ENCODE measurements around the gene FAIM.

- no peak for TF ChIP-seq REST (IDR thresholded peaks at IDR 0.05; ENCODE audit: unreplicated experiment)
- no peak for TF ChIP-seq EZH2 (IDR thresholded peaks at IDR 0.05; ENCODE audit: low read depth, unreplicated experiment)
- TF ChIP-seq, protein P1, sequence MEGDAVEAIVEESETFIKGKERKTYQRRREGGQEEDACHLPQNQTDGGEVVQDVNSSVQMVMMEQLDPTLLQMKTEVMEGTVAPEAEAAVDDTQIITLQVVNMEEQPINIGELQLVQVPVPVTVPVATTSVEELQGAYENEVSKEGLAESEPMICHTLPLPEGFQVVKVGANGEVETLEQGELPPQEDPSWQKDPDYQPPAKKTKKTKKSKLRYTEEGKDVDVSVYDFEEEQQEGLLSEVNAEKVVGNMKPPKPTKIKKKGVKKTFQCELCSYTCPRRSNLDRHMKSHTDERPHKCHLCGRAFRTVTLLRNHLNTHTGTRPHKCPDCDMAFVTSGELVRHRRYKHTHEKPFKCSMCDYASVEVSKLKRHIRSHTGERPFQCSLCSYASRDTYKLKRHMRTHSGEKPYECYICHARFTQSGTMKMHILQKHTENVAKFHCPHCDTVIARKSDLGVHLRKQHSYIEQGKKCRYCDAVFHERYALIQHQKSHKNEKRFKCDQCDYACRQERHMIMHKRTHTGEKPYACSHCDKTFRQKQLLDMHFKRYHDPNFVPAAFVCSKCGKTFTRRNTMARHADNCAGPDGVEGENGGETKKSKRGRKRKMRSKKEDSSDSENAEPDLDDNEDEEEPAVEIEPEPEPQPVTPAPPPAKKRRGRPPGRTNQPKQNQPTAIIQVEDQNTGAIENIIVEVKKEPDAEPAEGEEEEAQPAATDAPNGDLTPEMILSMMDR (conservative IDR thresholded peaks at IDR 0.05; ENCODE audit: low read depth in 2 of 2) = no peak
- TF ChIP-seq NANOG (IDR thresholded peaks at IDR 0.05; ENCODE audit: borderline replicate concordance) = no peak
- no peak for TF ChIP-seq JUNB (IDR thresholded peaks at IDR 0.05; ENCODE audit: unreplicated experiment)
- TF ChIP-seq EZH2phosphoT487 (IDR thresholded peaks at IDR 0.05; ENCODE audit: unreplicated experiment) = no peak
Observed at GRCh38 chr3:138638641-138639040, 30.1 kb downstream of the FAIM start.

Measured in GM23338 (cell line).